ENCODE results near the gene BPGM. TPM values are rescaled to one million over a fixed set of nuclear protein-coding genes. Genes with fewer than 3 reads are reported as not detected.

Gene BPGM
- polyA plus RNA-seq, 3 donors: 38.6 to 51.0 (median 39.3) TPM

Other genes starting within 250 kb of the BPGM start
- 100 to 1,000 TPM in 1 of 3 donors, 10 to 100 TPM in 2; 90.0 to 104 (median 99.2) TPM for gene AKR1B1, start 187.8 kb upstream of the BPGM start, polyA plus RNA-seq (ENCODE audit: insufficient read length in 3 of 3)
- under 1 TPM in 1 of 3 donors, not detected in 2; 0.17 TPM for gene AKR1B10, start 119.3 kb upstream of the BPGM start, polyA plus RNA-seq (ENCODE audit: insufficient read length in 3 of 3)
- gene AKR1B15, start 97.7 kb upstream of the BPGM start, polyA plus RNA-seq (ENCODE audit: insufficient read length in 3 of 3): under 1 TPM in 1 of 3 donors, not detected in 2; 0.26 TPM
- gene CALD1, start 132.8 kb downstream of the BPGM start, polyA plus RNA-seq (ENCODE audit: insufficient read length in 3 of 3): 100 to 1,000 TPM; 220 to 274 (median 274) TPM

Measured in renal cortex interstitium (tissue), 3 donors.